ENCODE measurements around the gene STMN3. TPM values are rescaled to one million over a fixed set of nuclear protein-coding genes. Genes with fewer than 3 reads are reported as not detected.
A peak's percentile ranks its signal among the peaks of the same experiment; 100 is the strongest.

The STMN3 gene
- total RNA-seq, 1 donor from 2014 or later: 14.7 TPM

DNA sequence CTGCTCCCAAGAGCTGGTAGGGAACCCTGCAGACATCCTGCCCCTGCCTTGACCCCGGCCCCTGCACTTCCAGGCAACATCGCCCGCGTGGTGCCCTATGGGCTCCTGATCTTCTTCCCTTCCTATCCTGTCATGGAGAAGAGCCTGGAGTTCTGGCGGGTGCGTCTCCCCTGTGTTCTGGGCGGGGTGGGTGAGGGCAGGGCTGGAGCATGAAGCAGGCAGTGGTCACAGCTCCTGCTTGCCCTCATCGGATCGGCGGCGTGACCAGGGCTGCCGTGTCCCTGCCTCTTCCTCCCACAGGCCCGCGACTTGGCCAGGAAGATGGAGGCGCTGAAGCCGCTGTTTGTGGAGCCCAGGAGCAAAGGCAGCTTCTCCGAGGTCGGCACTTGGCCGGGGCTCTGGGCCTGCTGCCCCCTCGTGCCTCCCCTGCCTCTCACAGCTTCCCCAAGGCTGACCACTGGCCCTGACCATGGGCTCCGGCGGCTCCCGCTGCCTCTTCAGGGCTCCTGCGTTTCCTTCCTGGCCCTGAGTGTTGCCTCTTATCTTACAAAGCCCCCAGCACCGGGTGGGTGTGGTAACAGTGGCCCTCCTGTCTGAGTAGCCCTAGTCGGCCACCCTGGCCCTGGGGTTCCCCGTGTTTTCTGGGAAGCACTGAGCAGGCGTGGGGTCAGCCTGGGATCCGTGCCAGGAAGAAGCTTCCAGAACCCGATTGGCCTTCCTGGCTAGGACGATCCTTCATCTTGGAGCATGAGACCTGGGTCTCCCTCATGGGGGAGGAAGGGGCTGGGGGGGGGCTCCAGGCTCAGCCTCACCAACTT, 35.2 kb upstream of the STMN3 start:
- H3K9me3 ChIP-seq: no peaks in the 10 kb centered on the region
- TF ChIP-seq, protein P1, sequence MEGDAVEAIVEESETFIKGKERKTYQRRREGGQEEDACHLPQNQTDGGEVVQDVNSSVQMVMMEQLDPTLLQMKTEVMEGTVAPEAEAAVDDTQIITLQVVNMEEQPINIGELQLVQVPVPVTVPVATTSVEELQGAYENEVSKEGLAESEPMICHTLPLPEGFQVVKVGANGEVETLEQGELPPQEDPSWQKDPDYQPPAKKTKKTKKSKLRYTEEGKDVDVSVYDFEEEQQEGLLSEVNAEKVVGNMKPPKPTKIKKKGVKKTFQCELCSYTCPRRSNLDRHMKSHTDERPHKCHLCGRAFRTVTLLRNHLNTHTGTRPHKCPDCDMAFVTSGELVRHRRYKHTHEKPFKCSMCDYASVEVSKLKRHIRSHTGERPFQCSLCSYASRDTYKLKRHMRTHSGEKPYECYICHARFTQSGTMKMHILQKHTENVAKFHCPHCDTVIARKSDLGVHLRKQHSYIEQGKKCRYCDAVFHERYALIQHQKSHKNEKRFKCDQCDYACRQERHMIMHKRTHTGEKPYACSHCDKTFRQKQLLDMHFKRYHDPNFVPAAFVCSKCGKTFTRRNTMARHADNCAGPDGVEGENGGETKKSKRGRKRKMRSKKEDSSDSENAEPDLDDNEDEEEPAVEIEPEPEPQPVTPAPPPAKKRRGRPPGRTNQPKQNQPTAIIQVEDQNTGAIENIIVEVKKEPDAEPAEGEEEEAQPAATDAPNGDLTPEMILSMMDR (IDR thresholded peaks at IDR 0.05): no peak
- TF ChIP-seq POLR2AphosphoS5 (IDR thresholded peaks at IDR 0.05; ENCODE audit: insufficient read depth in 1 of 2, low read depth in 1 of 2) (no peak), POLR2A (IDR thresholded peaks at IDR 0.05) (no peak)
- H3K4me3 ChIP-seq: no peak overlapping the region
- no peak for DNase-seq (ENCODE audit: extremely low spot score in 2 of 2)
- H3K4me1 ChIP-seq: peaks cover 28% of the 10 kb centered on the region
- peak overlapping the region; percentile 84 for H3K27ac ChIP-seq
- no peaks in the 10 kb centered on the region for H3K27me3 ChIP-seq
- H3K36me3 ChIP-seq: no peaks in the 10 kb centered on the region
- intact Hi-C loops (cut with DNase I): no loop called here

DNA sequence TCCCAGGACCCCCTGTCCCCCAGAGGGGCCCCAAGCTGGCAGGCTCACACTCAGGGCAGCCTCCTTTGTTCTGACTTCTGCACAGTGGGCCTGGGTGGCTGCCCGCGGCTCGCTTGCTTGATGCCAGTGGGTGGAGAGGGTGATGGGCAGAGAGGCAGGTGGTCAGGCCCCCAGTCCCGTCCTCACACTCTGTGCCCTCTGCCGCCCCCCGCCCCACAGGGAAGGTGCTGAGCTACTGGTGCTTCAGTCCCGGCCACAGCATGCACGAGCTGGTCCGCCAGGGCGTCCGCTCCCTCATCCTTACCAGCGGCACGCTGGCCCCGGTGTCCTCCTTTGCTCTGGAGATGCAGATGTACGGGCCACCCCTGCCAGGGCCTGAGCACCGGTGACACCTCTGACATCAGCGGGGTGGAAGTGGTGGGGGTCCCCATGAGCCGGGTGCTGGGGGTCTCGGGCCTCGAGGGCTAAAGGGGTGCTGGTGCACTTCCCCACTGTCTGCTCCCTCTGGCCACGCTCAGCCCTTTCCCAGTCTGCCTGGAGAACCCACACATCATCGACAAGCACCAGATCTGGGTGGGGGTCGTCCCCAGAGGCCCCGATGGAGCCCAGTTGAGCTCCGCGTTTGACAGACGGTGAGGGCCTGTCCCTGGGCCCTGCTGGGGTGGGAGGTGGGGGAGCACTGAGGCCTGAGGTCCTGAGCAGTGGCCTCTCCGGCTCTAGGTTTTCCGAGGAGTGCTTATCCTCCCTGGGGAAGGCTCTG, 34.4 kb upstream of the STMN3 start:
- H3K27me3 ChIP-seq: no peaks in the 10 kb centered on the region
- H3K9me3 ChIP-seq: no peaks in the 10 kb centered on the region
- H3K27ac ChIP-seq: peak overlapping the region; percentile 84
- TF ChIP-seq POLR2AphosphoS5 (IDR thresholded peaks at IDR 0.05; ENCODE audit: insufficient read depth in 1 of 2, low read depth in 1 of 2): no peak
- TF ChIP-seq POLR2A (IDR thresholded peaks at IDR 0.05): no peak
- TF ChIP-seq, protein P1 (IDR thresholded peaks at IDR 0.05): no peak
- peaks cover 36% of the 10 kb centered on the region for H3K4me1 ChIP-seq
- no peak overlapping the region for H3K4me3 ChIP-seq
- no peak for DNase-seq (ENCODE audit: extremely low spot score in 2 of 2)
- intact Hi-C loops (cut with DNase I): no loop called here
- H3K36me3 ChIP-seq: no peaks in the 10 kb centered on the region

GRCh38 chr20:63686492-63687321, 33.5 kb upstream of the STMN3 start:
- DNase-seq (ENCODE audit: extremely low spot score in 2 of 2): no peak
- intact Hi-C loops (cut with DNase I): no loop called here
- no peak overlapping the region for H3K4me3 ChIP-seq
- peaks cover 43% of the 10 kb centered on the region for H3K4me1 ChIP-seq
- TF ChIP-seq, protein P1 (IDR thresholded peaks at IDR 0.05): no peak
- TF ChIP-seq POLR2A (IDR thresholded peaks at IDR 0.05): no peak
- peak; percentile 54 to 80 for TF ChIP-seq POLR2AphosphoS5 (IDR thresholded peaks at IDR 0.05; ENCODE audit: insufficient read depth in 1 of 2, low read depth in 1 of 2)
- peak overlapping the region; percentile 84 for H3K27ac ChIP-seq
- H3K9me3 ChIP-seq: no peaks in the 10 kb centered on the region
- no peaks in the 10 kb centered on the region for H3K36me3 ChIP-seq
- no peaks in the 10 kb centered on the region for H3K27me3 ChIP-seq

- H3K9me3 ChIP-seq: no peaks in the 10 kb centered on the region
- H3K27me3 ChIP-seq: no peaks in the 10 kb centered on the region
- H3K27ac ChIP-seq: peak overlapping the region; percentile 84
- no peak overlapping the region for H3K4me3 ChIP-seq
- intact Hi-C loops (cut with DNase I): no loop called here
- H3K36me3 ChIP-seq: no peaks in the 10 kb centered on the region
- TF ChIP-seq POLR2A (IDR thresholded peaks at IDR 0.05) (no peak), POLR2AphosphoS5 (IDR thresholded peaks at IDR 0.05; ENCODE audit: insufficient read depth in 1 of 2, low read depth in 1 of 2) (no peak)
- TF ChIP-seq, protein P1 (IDR thresholded peaks at IDR 0.05): no peak
- DNase-seq (ENCODE audit: extremely low spot score in 2 of 2): no peak
- peaks cover 49% of the 10 kb centered on the region for H3K4me1 ChIP-seq
Observed at GRCh38 chr20:63686094-63686491, 32.9 kb upstream of the STMN3 start.

Data from vagina (tissue), 2 donors.